ENCODE data around the gene WDR38.

Gene WDR38

DNA sequence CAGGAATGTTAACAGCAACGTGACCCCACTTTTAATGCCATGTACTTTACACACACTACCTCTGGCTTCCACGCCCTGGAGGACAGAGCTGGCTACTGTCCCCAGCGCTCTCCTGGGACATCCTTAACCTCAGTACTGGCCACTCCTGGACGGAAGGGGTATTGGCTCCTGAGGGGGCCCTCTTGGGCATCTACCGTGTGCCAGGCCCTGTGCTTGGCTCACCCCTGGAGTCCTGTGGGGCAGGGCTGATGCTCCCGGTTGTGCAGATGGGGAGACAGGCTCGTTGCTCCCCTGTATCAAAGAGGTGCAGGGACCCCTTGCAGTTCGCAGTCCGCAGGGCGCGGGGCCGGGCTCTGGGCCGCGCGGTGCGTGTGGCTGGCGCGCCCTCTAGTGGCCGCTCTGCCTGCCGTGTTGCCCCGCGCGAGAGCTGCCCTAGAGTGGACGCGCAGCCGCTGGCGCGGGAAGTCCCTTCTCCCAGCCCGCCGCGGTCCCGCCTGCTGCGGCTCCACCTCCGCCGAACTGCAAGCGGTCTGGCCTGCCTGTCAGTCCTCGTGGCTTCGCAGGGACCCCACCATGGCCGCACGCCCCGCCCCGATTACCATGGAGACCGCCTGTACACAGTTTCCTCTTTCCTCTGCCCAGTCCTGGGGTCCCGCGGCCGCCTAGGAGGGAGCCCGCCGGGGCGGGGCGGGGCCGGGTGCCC is at the start of gene WDR38:
TSS of gene WDR38 (plus strand) at position 632 of the 703 bp plus-strand sequence. CDS start 72 bp downstream, outside the sequence.
- DNase-seq (ENCODE audit: low read depth) = peak; percentile 66

GRCh38 chr9:124803911-124804310 is 49.3 kb upstream of the WDR38 start:
- DNase-seq (ENCODE audit: low read depth) = no peak

DNA sequence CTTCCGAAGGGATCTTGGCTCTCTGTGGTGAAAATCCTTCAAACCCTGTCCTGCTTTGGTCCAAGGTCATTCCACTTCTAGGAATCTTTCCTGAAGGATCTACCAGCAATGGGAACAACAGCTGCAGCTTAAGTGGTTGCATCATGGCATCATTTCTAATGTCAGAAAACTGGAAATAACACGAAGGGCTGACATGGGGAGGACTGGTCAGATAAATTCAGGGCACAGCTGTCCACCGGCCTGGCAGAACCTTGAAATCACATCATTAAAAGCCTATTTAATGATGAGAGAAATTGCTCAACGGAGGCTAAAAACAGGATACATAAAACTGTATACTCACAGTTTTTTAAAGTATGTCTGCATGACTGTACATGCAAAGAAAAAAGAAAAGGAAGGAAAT is 48.1 kb upstream of the WDR38 start:
- DNase-seq (ENCODE audit: low read depth) = no peak

DNA sequence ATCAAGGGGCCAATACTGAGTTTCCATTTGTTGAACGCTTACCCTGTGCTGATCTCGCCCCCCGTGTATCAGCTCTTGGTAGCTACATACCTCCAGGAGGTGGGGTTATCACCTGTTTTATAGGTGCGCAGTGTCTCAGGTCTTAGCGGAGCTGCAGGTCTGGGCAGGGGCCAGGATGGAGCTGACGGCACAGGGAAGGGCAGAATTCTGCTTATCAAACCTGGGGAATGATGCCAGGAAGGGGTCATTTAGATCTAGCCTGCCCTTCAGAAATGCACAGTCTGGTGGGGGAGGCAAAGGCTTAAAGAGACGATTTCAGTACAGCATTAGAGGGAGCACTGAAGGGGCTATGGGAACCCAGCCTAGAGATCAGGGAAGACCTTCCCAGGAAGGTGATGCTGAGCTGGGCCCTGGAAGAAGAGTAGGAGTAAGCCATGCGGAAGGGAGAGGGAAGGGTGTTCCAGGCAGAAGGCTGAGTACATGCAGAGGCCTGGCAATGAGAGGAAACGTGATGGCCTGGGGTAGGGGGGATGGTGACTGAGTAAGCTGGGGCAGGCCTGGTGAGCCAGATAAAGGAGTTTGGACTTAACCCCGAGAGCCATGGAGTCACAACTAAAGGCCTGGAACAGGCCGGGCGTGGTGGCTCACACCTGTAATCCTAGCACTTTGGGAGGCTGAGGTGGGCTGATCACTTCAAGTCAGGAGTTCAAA is 44.9 kb upstream of the WDR38 start:
- no peak for DNase-seq (ENCODE audit: low read depth)

DNA sequence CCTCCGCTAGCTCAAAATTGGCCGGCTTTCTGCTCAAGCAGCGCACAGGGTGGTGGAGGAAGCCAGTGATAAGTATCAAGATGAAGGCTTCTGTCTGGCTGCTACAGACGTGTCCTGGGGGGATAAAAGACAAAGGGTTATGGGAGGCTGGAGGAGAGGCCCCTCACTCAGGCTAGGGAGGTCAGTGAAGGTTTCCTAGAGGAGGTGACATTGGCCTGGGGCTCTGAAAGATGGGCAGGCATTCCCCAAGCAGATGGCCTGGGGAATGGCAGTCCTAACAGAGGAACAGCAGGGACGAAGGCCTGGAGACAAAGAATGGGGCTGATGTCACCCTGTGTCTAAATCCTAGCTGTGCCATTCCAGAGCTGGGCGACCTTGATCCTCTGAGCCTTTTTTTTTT is 44.0 kb upstream of the WDR38 start:
- DNase-seq (ENCODE audit: low read depth) = no peak

DNA sequence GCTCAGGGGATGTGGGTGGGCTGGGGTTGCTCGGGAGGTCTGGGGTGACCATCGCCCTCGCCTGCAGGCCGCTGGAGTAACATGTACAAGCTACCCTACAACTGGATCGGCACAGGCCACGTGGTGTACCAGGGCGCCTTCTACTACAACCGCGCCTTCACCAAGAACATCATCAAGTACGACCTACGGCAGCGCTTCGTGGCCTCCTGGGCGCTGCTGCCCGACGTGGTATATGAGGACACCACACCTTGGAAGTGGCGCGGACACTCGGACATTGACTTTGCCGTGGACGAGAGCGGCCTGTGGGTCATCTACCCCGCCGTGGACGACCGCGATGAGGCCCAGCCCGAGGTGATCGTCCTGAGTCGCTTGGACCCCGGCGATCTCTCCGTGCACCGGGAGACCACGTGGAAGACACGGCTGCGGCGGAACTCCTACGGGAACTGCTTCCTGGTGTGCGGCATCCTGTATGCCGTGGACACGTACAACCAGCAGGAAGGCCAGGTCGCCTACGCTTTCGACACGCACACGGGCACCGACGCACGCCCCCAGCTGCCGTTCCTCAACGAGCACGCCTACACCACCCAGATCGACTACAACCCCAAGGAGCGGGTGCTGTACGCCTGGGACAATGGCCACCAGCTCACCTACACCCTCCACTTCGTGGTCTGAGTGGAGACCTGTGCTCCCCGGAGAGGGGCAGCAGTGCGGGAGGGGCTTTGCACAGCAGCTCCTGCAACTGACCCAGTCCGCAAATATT is 43.3 kb upstream of the WDR38 start:
- DNase-seq (ENCODE audit: low read depth) = no peak

GRCh38 chr9:124810663-124811355 is 42.5 kb upstream of the WDR38 start:
- no peak for DNase-seq (ENCODE audit: low read depth)

DNA sequence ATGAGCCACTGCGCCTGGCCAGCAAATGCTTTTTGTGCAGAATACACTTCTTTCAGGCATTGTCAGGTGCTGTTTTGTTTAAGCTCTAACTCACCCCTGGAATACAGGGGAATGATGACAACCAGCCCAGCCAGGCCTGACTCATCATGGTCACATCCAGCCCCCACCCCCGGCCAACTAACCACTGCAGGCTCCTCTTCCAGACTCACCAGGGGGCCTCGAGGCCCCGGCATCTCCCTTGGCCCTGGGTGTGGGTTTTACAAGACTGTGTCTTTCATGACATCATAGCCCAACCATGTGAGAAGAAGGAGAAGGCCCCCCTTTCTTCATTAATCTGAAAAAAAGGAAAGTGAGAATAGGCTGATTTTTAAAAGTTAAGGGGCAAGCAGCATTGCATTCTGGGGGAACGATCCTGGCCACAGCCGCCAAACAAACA is 40.8 kb upstream of the WDR38 start:
- DNase-seq (ENCODE audit: low read depth) = no peak

DNA sequence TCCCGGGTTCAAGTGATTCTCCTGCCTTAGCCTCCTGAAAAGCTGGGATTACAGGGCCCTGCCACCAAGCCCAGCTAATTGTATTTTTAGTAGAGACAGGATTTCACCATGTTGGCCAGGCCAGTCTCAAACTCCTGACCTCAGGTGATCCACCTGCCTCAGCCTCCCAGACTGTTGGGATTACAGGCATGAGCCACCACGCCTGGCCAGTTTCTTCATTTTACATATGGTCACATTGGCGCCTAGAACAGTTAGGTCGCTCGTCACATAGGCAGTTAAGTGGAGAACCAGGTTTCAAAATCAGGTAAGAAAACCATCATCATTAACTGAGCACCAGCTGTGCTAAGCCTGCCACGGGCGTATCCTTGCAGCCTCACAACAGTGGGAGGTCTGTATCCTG is 40.2 kb upstream of the WDR38 start:
- no peak for DNase-seq (ENCODE audit: low read depth)

DNA sequence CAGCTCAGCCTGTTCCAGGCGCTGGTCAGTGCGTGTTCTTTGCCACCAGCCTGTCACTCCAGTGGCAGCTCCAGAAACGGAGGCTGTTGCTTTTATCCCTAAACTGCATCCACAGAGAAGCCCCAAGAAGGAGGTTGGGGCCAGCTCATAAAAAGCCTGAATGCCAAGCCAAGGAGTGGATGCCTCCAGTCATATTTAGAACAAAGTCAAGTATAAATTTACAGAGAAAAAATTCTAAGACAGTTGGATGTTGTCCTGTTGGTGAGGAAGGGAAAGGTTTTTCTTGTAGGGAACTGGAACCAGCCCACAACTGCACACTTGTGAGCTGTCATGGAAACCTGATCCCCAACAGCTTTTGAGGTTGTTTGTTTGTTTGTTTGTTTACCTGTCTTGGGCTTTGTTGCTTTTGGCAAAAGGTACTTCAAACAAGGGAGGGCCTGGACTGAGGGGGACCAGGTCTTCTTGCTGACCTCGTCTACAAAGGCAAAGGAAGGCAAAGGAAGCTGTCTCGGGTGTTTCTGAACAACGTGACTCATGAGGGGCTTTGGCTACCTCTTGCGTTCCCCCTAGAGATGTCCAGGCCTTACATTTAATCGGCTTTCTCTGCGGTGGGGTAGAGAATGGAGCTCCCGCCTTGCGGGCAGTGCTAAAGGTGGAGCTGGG is 39.6 kb upstream of the WDR38 start:
- DNase-seq (ENCODE audit: low read depth) = no peak

- no peak for DNase-seq (ENCODE audit: low read depth)
These were observed 39.1 kb upstream of the WDR38 start for GRCh38 chr9:124814164-124814535.

DNA sequence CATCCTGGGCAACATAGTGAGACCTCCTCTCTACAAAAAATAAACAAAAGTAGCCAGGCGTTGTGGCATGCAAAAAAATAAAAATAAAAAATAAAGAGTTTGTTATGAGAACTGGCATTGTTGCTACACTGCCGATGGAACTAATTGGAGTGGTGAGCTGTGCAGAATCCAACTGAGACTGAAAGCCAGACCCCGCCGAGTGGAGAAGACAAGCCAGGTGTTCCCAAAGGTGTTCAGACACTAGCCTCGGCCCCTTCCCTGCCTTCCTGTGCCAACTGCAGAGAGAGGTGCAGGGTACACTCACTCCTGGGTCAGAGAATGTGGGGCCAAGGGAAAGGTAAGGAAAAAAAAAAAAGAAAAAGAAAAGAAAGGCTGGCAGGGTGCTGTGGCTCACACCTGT is 37.7 kb upstream of the WDR38 start:
- DNase-seq (ENCODE audit: low read depth) = no peak

DNA sequence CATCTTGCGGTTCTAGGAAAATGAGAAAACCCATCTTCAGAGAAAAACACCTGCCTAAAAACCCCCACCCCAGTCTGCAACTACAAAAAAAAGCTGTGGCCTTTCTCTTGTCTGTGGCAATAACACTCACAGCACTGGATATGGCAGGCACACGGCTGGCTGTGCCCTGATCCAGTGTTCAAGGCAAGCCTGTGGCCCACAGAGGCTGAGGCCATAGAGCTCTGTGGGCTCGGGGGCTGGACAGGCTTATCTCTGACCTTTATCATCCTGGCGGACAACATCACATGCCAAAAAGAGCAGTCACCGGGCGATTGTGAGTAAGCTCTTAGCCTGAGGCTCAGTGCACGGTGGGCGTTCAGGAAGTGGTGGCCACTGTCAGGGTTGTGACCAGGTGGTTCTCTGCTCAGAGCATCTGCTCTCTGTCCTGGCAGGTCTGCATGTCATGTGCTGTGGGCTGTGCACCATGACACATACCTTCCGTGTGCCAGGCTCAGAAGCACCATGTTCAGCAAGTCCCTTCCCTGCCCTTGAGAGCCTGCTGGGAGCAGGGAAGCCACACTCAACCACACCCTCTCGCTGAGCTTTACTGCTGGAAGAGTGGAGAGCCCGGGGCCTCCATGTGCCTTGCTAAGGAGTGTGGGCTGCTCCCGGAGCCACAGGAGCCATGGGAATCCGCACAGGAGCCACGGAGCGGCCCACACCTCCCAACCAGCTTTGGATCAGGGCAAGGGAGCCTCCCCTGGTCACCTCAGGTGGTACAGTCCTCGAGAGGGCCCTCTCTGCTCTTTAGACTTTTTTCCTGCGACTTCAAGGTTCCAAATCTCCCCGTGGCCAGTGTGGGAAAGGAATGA is 34.6 kb upstream of the WDR38 start:
- no peak for DNase-seq (ENCODE audit: low read depth)

DNA sequence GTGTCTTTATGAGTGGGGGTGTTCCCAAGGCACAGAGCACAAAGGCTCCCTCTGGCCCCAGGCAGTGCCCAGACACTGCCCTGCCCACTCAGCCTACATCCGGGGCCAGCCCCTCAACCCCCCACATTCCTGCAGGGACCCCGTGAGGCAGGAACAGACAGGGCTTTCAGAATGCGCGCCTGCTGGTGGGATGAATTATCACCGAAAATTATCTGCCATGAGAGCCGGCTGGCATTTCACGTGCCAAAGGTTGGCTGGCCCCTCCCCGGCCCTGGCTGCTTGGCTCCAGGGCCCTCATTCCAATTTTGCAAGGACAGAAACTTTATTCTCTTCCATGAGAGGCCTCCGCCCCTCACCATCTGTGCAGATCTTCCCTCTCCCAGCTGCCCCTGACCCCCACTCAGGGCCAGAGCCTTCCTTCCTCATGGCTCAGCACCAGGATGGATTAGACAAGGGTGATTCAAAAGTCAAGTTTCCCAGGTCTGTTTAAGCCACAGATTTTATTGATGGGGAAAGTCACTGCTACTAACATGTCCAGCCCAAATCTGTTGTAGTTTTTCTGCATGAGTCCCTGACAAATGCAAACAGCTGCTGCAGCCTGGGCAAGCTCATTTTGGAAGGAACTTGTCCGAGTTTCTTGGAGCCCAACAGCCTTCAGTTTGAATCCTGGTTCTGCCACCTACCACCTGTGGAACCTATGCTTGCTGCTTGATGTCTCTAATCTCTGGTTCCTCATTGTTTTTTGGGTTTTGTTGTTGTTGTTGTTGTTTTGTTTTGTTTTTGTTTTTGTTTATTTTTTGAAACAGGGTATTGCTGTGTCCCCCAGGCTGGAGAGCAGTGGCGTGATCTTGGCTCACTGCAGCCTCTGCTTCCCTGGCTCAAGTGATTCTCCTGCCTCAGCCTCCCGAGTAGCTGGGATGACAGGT is 32.3 kb upstream of the WDR38 start:
- no peak for DNase-seq (ENCODE audit: low read depth)

GRCh38 chr9:124828489-124829333 is 24.5 kb upstream of the WDR38 start:
- no peak for DNase-seq (ENCODE audit: low read depth)

- DNase-seq (ENCODE audit: low read depth) = no peak
These were observed 24.0 kb upstream of the WDR38 start for GRCh38 chr9:124829334-124829669.

DNA sequence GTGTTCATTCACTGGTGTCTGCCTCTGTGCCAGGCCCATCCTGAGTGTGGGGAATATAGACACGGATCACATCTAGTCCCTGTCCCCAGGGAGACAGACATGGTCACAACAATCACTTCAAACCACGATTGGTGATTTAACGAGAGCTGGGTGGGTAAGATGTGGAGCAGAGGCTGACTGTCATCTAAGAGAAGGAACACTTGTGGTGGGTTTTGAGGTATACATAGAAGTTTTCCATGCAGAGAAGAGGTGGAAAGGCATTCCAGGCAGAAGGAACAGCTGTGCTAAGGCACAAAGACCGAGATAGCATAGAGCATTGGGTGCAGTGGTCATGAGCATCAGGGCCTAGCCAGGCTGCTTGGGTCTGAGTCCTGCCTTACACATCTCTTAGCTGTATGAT is 22.7 kb upstream of the WDR38 start:
- no peak for DNase-seq (ENCODE audit: low read depth)

DNA sequence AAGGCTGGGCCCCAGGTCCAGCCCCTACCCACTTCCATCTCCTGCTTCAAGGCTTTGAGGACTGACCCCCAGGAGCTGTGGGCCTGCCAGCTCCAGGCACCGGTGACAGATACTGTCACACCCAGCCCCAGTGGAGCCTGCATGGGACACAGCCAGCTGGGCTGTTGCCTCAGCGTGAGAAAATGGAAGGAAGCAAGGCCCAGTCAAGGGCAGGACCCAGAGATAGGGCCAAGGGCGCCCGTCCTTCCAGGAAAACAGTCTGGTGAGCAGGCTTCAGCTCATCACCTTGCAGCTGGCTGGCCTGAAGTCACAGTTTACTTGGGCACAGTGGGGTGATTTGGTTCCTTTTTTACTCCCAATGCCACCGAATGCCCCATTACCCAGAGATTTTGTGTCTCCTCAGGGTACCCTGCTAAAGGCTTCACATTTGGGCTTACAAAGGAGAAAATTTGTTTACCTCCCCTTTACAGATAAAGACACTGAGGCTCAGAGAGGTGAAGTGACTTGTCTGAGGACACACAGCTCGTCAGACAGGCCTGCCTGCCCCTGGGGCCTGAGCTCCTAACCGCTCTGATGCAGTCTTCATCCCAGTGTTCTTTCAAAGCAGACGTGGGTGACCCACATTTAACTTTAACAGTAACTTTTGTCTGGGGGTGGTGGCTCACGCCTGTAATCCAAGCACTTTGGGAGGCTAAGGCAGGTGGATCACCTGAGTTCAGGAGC is 21.5 kb upstream of the WDR38 start:
- no peak for DNase-seq (ENCODE audit: low read depth)
